K562 (cell line): ENCODE measurements around the gene HMGXB3. TPM values are rescaled to one million over a fixed set of nuclear protein-coding genes. Genes with fewer than 3 reads are reported as not detected.

ENCODE experiments used
- ATAC-seq: fragments of 200-7000 bp; cut with Tn5 transposase; 3 replicates; pipeline ENCODE4 v1.9.1; 2020; ENCODE audit warnings: moderate library complexity
- BruUV-seq: library from RNA; stranded (reverse); fragments of 400-500 nt; replicated peaks from 2 replicates; lab custom pipeline; 2021; lab: Mats Ljungman, UMichigan
- CTCF ChIA-PET: fragments of 300-600 bp; formaldehyde crosslinking; extraction: SDS; loops from one replicate; lab custom pipeline; 2021; ENCODE audit warnings: low intra/inter-chr PET ratio; lab: Yijun Ruan, JAX
- POLR2A ChIA-PET: fragments of 300-600, 350-650 bp; sonication (Branson Sonifier 250); formaldehyde crosslinking; extraction: SDS; loops from one replicate; lab custom pipeline; 2021; ENCODE audit warnings: antibody characterized with exemption, inconsistent platforms; lab: Yijun Ruan, JAX
- DNase-seq, 4 experiments: peaks; one replicate each; pipeline versions ENCODE4 v3.0.0 to v3.0.0-alpha.2; 2011 to 2018; ENCODE audit warnings: low spot score in 3 of 4, mixed read lengths in 3 of 4; ENCODE audit errors: extremely low read depth in 1 of 4
- FAIRE-seq: peaks from 2 replicates; lab custom pipeline; 2011; peaks lifted over from hg19 to GRCh38; lab: Jason Lieb, UNC
- H2AFZ ChIP-seq: 2 replicates; pipeline ENCODE4 v1.6.0; 2011; ENCODE audit warnings: low read depth, low read length, control low read depth, inconsistent platforms
- H3K27ac ChIP-seq: fragments of 200-600 bp; 3 replicates; pipeline ENCODE4 v1.8.0; 2011; ENCODE audit warnings: low read depth, mild to moderate bottlenecking, control low read depth, inconsistent platforms, low read length, moderate library complexity, mixed read lengths; ENCODE audit errors: extremely low read depth
- H3K27me3 ChIP-seq, 2 experiments: fragments of 300-600 bp in 1 of 2; 2 replicates in 1 of 2; 3 replicates in 1 of 2; pipeline versions ENCODE4 v1.6.0 to v1.8.0; 2011; ENCODE audit warnings: inconsistent platforms in 2 of 2, low read length in 2 of 2, mild to moderate bottlenecking in 1 of 2, mixed read lengths in 1 of 2, moderate library complexity in 1 of 2; ENCODE audit not compliant: control insufficient read depth in 2 of 2, insufficient read depth in 2 of 2
- H3K36me3 ChIP-seq: fragments of 300-600 bp; 3 replicates; pipeline ENCODE4 v1.8.0; 2011; ENCODE audit warnings: mild to moderate bottlenecking, low read length, inconsistent platforms; ENCODE audit not compliant: control insufficient read depth, insufficient read depth
- H3K4me1 ChIP-seq, 2 experiments: fragments of 200-600 bp in 1 of 2; replicated peaks in 1 of 2; 2 replicates in 1 of 2; 3 replicates in 1 of 2; pipeline versions ENCODE4 v1.5.1 to v1.8.0; 2011; ENCODE audit warnings: inconsistent platforms in 2 of 2, low read length in 2 of 2, mild to moderate bottlenecking in 1 of 2, mixed read lengths in 1 of 2, moderate library complexity in 1 of 2; ENCODE audit not compliant: control insufficient read depth in 2 of 2, insufficient read depth in 2 of 2
- H3K4me2 ChIP-seq: 2 replicates; pipeline ENCODE4 v1.6.1; 2011; ENCODE audit warnings: low read length, control low read depth, inconsistent platforms, mixed read lengths; ENCODE audit not compliant: insufficient read depth
- H3K4me3 ChIP-seq: fragments of 200-600 bp; sonication (generic), shearing (Covaris generic); 2 replicates; pipeline ENCODE4 v1.5.1; 2016; ENCODE audit warnings: control low read depth, inconsistent platforms
- H3K79me2 ChIP-seq: fragments of 200-600 bp; 3 replicates; pipeline ENCODE4 v1.8.0; 2011; ENCODE audit warnings: low read length, inconsistent platforms; ENCODE audit not compliant: control insufficient read depth, insufficient read depth
- H3K9ac ChIP-seq, 2 experiments: 2 replicates each; pipeline versions ENCODE4 v1.6.0 to v1.6.1; 2011; ENCODE audit warnings: low read depth in 2 of 2, low read length in 2 of 2, control low read depth in 1 of 2, inconsistent platforms in 1 of 2, mild to moderate bottlenecking in 1 of 2, mixed read lengths in 1 of 2; ENCODE audit not compliant: insufficient read depth in 1 of 2
- H3K9me1 ChIP-seq: one replicate; pipeline ENCODE4 v1.6.0; 2011; ENCODE audit warnings: inconsistent platforms, mild to moderate bottlenecking, low read length, moderate library complexity; ENCODE audit not compliant: control insufficient read depth, insufficient read depth
- H3K9me3 ChIP-seq: replicated peaks from 2 replicates; pipeline ENCODE4 v1.5.1; 2011; ENCODE audit warnings: low read depth, low read length, inconsistent platforms; ENCODE audit not compliant: control insufficient read depth, insufficient read depth
- H4K20me1 ChIP-seq: replicated peaks from 2 replicates; pipeline ENCODE4 v1.6.1; 2011; ENCODE audit warnings: low read length, inconsistent platforms, mixed read lengths; ENCODE audit not compliant: control insufficient read depth, insufficient read depth
- ARID2 ChIP-seq: fragments of 450-650 bp; IDR thresholded peaks from 2 replicates; pipeline ENCODE4 v1.6.1; 2017; ENCODE audit warnings: antibody characterized with exemption, mild to moderate bottlenecking
- FOXJ3 ChIP-seq: sonication (generic); formaldehyde crosslinking; IDR thresholded peaks from 2 replicates; pipeline ENCODE4 v1.4.0; 2020; ENCODE audit warnings: mild to moderate bottlenecking, missing genetic modification reagents
- LARP7 ChIP-seq: fragments of 450-650 bp; IDR thresholded peaks from 2 replicates; pipeline ENCODE4 v1.6.1; 2016
- MTA1 ChIP-seq: fragments of 450-650 bp; IDR thresholded peaks from 2 replicates; pipeline ENCODE4 v1.6.1; 2017; ENCODE audit warnings: borderline replicate concordance
- POLR2A ChIP-seq: fragments of 450-650 bp; conservative IDR thresholded peaks from 2 replicates; pipeline ENCODE4 v1.6.1; 2016
- SMC3 ChIP-seq: conservative IDR thresholded peaks from 2 replicates; pipeline ENCODE4 v1.6.1; 2011; ENCODE audit warnings: low read depth, low read length, improper control_type of control experiment; ENCODE audit not compliant: insufficient read depth
- STAG1 ChIP-seq: sonication (generic); formaldehyde crosslinking; IDR thresholded peaks from 2 replicates; pipeline ENCODE4 v1.5.0; 2020; ENCODE audit warnings: missing genetic modification reagents, borderline replicate concordance
- TEAD2 ChIP-seq: fragments of 450-650 bp; IDR thresholded peaks from 2 replicates; pipeline ENCODE4 v1.6.1; 2016; ENCODE audit warnings: missing genetic modification characterization, control low read depth, missing compliant biosample characterization
- YY1 ChIP-seq, 3 experiments: IDR thresholded peaks; 2 replicates each; pipeline ENCODE4 v1.6.1; 2011; ENCODE audit warnings: low read length in 2 of 3, mild to moderate bottlenecking in 2 of 3, moderate library complexity in 2 of 3, borderline replicate concordance in 1 of 3, control low read depth in 1 of 3, low read depth in 1 of 3; ENCODE audit not compliant: insufficient read depth in 3 of 3, insufficient replicate concordance in 2 of 3, control insufficient read depth in 1 of 3, insufficient read length in 1 of 3; ENCODE audit errors: extremely low read depth in 1 of 3
- ZFP1 ChIP-seq: fragments of 450-650 bp; formaldehyde crosslinking; IDR thresholded peaks from 2 replicates; pipeline ENCODE4 v1.4.0; 2020; ENCODE audit warnings: mild to moderate bottlenecking, mixed read lengths
- ZNF143 ChIP-seq: sonication (generic); formaldehyde crosslinking; IDR thresholded peaks from 2 replicates; pipeline ENCODE4 v1.9.0; 2022; ENCODE audit warnings: mild to moderate bottlenecking, missing genetic modification reagents
- ZNF395 ChIP-seq: fragments of 200-800 bp; sonication (Bioruptor generic); IDR thresholded peaks from 2 replicates; pipeline ENCODE4 v1.6.1; 2017; ENCODE audit warnings: missing genetic modification characterization, missing compliant biosample characterization
- ZNF696 ChIP-seq: fragments of 250-450 bp; sonication (Bioruptor Pico); conservative IDR thresholded peaks from 2 replicates; pipeline ENCODE4 v1.4.0; 2020; ENCODE audit warnings: mild to moderate bottlenecking, moderate library complexity
- WGBS: fragments of 100-300 bp; shearing (Covaris generic); methylation state at CpG from one replicate; pipeline ENCODE4 v1.1.6; 2016; ENCODE audit warnings: low coverage, mixed read lengths; ENCODE audit not compliant: insufficient coverage; ENCODE audit errors: missing lambda C conversion rate; 5-methylcytosine and 5-hydroxymethylcytosine counted together
- in situ Hi-C: fragments of 300-500 bp; cut with MboI; formaldehyde crosslinking; loops from 4 replicates; pipeline ENCODE4 v1.15.0; 2018; ENCODE audit warnings: inconsistent platforms, mixed read lengths
- intact Hi-C: fragments of 100-400 bp; cut with micrococcal nuclease; formaldehyde crosslinking; loops from 2 replicates; pipeline ENCODE4 v1.14.2; 2022
- polyA plus RNA-seq, 8 experiments: library from polyadenylated mRNA; depleted of rRNA in 4 of 8; stranded (reverse) in 5 of 8; unstranded in 3 of 8; fragments of >200 nt; fragmentation: Nextera tagmentation in 2 of 8; fragmentation: Illumina TruSeq in 1 of 8; extraction: Ambion mirVana in 2 of 8; extraction: Trizol in 1 of 8; gene quantifications; 2 replicates each; pipeline versions ENCODE4 v1.2.1 to v1.2.3, GENCODE V29; 2011 to 2014; ENCODE audit warnings: inconsistent platforms in 1 of 8, missing spikeins in 1 of 8
- total RNA-seq, 7 experiments: library from RNA; depleted of rRNA in 6 of 7; stranded (reverse); fragments of >200 nt in 6 of 7; fragmentation: Illumina TruSeq in 2 of 7; extraction: Trizol in 2 of 7; gene quantifications; 2 replicates each; pipeline versions ENCODE4 v1.2.1 to v1.2.3, GENCODE V29; 2011 to 2021; ENCODE audit warnings: low replicate concordance in 1 of 7
- TF ChIP-seq, protein P1 (sequence below), 2 experiments: fragments of 250-450 bp in 1 of 2; fragments of 450-650 bp in 1 of 2; sonication (Bioruptor Pico) in 1 of 2; IDR thresholded peaks; 2 replicates each; pipeline versions ENCODE4 v1.6.1 to v1.8.0; 2016 to 2021; ENCODE audit warnings: mild to moderate bottlenecking in 2 of 2, moderate library complexity in 2 of 2, missing compliant biosample characterization in 1 of 2, missing genetic modification characterization in 1 of 2

HMGXB3 gene
- total and polyA plus RNA-seq, 9 of the 15 experiments (the other 6 are each of a cell fraction or from before 2014, with no cell fraction given): 1.8 to 44.1 (median 32.2) TPM

DNA sequence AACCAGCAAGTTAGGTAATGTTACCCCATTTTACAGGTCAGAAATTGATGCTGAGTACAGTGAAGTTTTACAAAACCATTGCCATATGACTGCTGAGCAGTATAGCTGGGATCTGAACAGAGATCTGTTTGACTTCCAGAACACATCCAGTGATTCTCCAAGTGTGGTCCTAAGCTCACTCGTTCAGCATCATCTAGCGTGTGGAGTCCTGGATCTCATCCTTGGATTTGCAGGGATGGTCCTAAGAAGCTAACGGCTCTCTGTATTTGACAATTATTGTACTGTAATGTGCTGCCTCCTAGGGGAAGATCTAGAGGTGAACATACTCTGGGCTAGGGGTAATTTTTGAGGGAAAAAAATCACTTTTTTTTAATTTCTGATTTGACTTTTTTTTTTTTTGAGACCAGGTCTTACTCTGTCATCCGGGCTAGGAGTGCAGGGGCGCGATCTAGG lies 38.6 kb upstream of the HMGXB3 start (continued):
- TF ChIP-seq LARP7 (no peak), SMC3 (peak; percentile 45; the same call in 1 of the 2 replicates), YY1 (IDR thresholded peaks at IDR 0.05; ENCODE audit: borderline replicate concordance in 1 of 3, control insufficient read depth in 1 of 3, extremely low read depth in 1 of 3, insufficient read depth in 3 of 3, insufficient read length in 1 of 3, insufficient replicate concordance in 2 of 3, low read depth in 1 of 3, low read length in 2 of 3) (no peak), STAG1 (CRISPR knock-in tag) (peak; percentile 31; the same call in 1 of the 2 replicates)

GRCh38 chr5:149962601-149963300 lies 37.8 kb upstream of the HMGXB3 start:
- Histone ChIP-seq H3K27me3 (no peaks in the 10 kb centered on the region), H2AFZ (no peak overlapping the region), H3K4me1 (peaks cover 14 to 21% of the 10 kb centered on the region in 2 experiments; a peak in 4 of 5 replicates), H3K4me3 (no peak overlapping the region), H3K9me1 (no peaks in the 10 kb centered on the region), H4K20me1 (no peaks in the 10 kb centered on the region), H3K9me3 (no peaks in the 10 kb centered on the region), H3K27ac (no peak overlapping the region), H3K4me2 (no peak overlapping the region), H3K9ac (no peak overlapping the region), H3K36me3 (no peaks in the 10 kb centered on the region), H3K79me2 (0 out of 3 replicates have a peak, but pooled peaks cover 4% of the 10 kb centered on the region)
- ChIA-PET POLR2A (interaction anchor here (0.6 to 1.6 kb wide), 8 partner anchors 9 to 350 kb away, joined by 3 to 5 read pairs (median 3); partner anchors contain the start of genes HMGXB3 and TIGD6), CTCF (interaction anchor here (0.8 to 5.1 kb wide), 4 partner anchors 61 to 128 kb away, joined by 3 to 59 read pairs (median 6); no protein-coding TSS in a partner anchor)
- intact Hi-C loops (loop anchor here (1.0 to 5.0 kb wide), 3 partner anchors 28 to 125 kb away; no protein-coding TSS in a partner anchor), in situ Hi-C loops (loop anchor here (10.0 kb wide), 1 partner anchor 108 kb away; no protein-coding TSS in a partner anchor)
- BruUV-seq: no TSS peak
- ATAC-seq (no peak), FAIRE-seq (no peak), DNase-seq (no peak)
- 73% methylated on average over 3 of the region's 5 CpGs for WGBS
- TF ChIP-seq FOXJ3 (CRISPR knock-in tag): no peak
- TF ChIP-seq, protein P1, sequence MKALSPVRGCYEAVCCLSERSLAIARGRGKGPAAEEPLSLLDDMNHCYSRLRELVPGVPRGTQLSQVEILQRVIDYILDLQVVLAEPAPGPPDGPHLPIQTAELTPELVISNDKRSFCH (CRISPR knock-in tag; IDR thresholded peaks at IDR 0.05): no peak
- TF ChIP-seq, protein P1 (tag; IDR thresholded peaks at IDR 0.05): no peak
- TF ChIP-seq YY1 (IDR thresholded peaks at IDR 0.05; ENCODE audit: borderline replicate concordance in 1 of 3, control insufficient read depth in 1 of 3, extremely low read depth in 1 of 3, insufficient read depth in 3 of 3, insufficient read length in 1 of 3, insufficient replicate concordance in 2 of 3, low read depth in 1 of 3, low read length in 2 of 3): no peak
- no peak for TF ChIP-seq MTA1
- no peak for TF ChIP-seq ZNF696 (CRISPR knock-in tag)
- no peak for TF ChIP-seq ZNF395 (CRISPR knock-in tag)
- TF ChIP-seq ZNF143 (CRISPR knock-in tag): no peak
- TF ChIP-seq TEAD2 (tag): no peak
- no peak for TF ChIP-seq ZFP1 (CRISPR knock-in tag)
- no peak for TF ChIP-seq ARID2
- no peak for TF ChIP-seq POLR2A
